Liver (tissue), 9 donors: ENCODE measurements around the gene SARM1. TPM values are rescaled to one million over a fixed set of nuclear protein-coding genes. Genes with fewer than 3 reads are reported as not detected.
"Not testable (repeated sequence)": the region's sequence is repeated elsewhere in the genome, so short reads cannot be mapped to it uniquely, and the experiment has no call there.

ENCODE experiments used
- DNase-seq: peaks from one replicate; pipeline ENCODE4 v3.0.0-alpha.2; 2017; ENCODE audit warnings: low spot score
- H3K27ac ChIP-seq, 2 donors: one replicate each; pipeline ENCODE4 v1.7.0; 2013; ENCODE audit warnings: inconsistent platforms in 2 of 2, low read length in 2 of 2, control low read depth in 1 of 2, low read depth in 1 of 2, mild to moderate bottlenecking in 1 of 2
- H3K27me3 ChIP-seq, 4 donors: one replicate each; pipeline versions ENCODE4 v1.6.1 to v1.7.0; 2013; ENCODE audit warnings: low read length in 3 of 4, inconsistent platforms in 1 of 4, mild to moderate bottlenecking in 1 of 4, moderate library complexity in 1 of 4; ENCODE audit not compliant: control insufficient read depth in 4 of 4, insufficient read depth in 4 of 4
- H3K36me3 ChIP-seq, 4 donors: one replicate each; pipeline versions ENCODE4 v1.6.1 to v1.7.0; 2013; ENCODE audit warnings: low read length in 3 of 4, mild to moderate bottlenecking in 3 of 4, low read depth in 1 of 4, moderate library complexity in 1 of 4; ENCODE audit not compliant: control insufficient read depth in 4 of 4, insufficient read depth in 3 of 4
- H3K4me1 ChIP-seq, 4 donors: one replicate each; pipeline versions ENCODE4 v1.6.1 to v1.7.0; 2013; ENCODE audit warnings: low read length in 3 of 4, mild to moderate bottlenecking in 3 of 4, moderate library complexity in 1 of 4; ENCODE audit not compliant: control insufficient read depth in 4 of 4, insufficient read depth in 4 of 4
- H3K4me3 ChIP-seq, 3 donors: one replicate each; pipeline versions ENCODE4 v1.6.1 to v1.7.0; 2013; ENCODE audit warnings: low read length in 3 of 3, control low read depth in 1 of 3, low read depth in 1 of 3, mild to moderate bottlenecking in 1 of 3
- H3K9ac ChIP-seq, 2 donors: one replicate each; pipeline ENCODE4 v1.7.0; 2013; ENCODE audit warnings: low read length in 2 of 2, mild to moderate bottlenecking in 2 of 2, moderate library complexity in 2 of 2, control low read depth in 1 of 2, low read depth in 1 of 2
- H3K9me3 ChIP-seq, 4 donors: one replicate each; pipeline versions ENCODE4 v1.6.1 to v1.7.0; 2013; ENCODE audit warnings: low read length in 3 of 4; ENCODE audit not compliant: control insufficient read depth in 4 of 4
- EGR1 ChIP-seq, 2 donors: IDR thresholded peaks; 2 replicates each; pipeline ENCODE4 v1.6.1; 2016 to 2018; ENCODE audit warnings: antibody characterized with exemption in 2 of 2, low read depth in 2 of 2
- FOXA1 ChIP-seq: IDR thresholded peaks from 2 replicates; pipeline ENCODE4 v1.6.1; 2016; ENCODE audit warnings: antibody characterized with exemption
- FOXA2 ChIP-seq: IDR thresholded peaks from 2 replicates; pipeline ENCODE4 v1.6.1; 2016; ENCODE audit warnings: antibody characterized with exemption
- GABPA ChIP-seq, 2 donors: IDR thresholded peaks in 1 of 2; conservative IDR thresholded peaks in 1 of 2; 2 replicates each; pipeline ENCODE4 v1.6.1; 2016; ENCODE audit warnings: antibody characterized with exemption in 2 of 2, mild to moderate bottlenecking in 1 of 2, moderate library complexity in 1 of 2
- HNF4A ChIP-seq, 2 donors: conservative IDR thresholded peaks; 2 replicates each; pipeline ENCODE4 v1.6.1; 2016; ENCODE audit warnings: antibody characterized with exemption in 2 of 2, mild to moderate bottlenecking in 2 of 2
- HNF4G ChIP-seq: IDR thresholded peaks from 2 replicates; pipeline ENCODE4 v1.6.1; 2016; ENCODE audit warnings: antibody characterized with exemption
- JUND ChIP-seq, 2 donors: IDR thresholded peaks; 2 replicates each; pipeline ENCODE4 v1.6.1; 2016; ENCODE audit warnings: antibody characterized with exemption in 2 of 2
- NR2F2 ChIP-seq: IDR thresholded peaks from 2 replicates; pipeline ENCODE4 v1.6.1; 2016; ENCODE audit warnings: antibody characterized with exemption
- RAD21 ChIP-seq, 2 donors: IDR thresholded peaks; 2 replicates each; pipeline ENCODE4 v1.6.1; 2016; ENCODE audit warnings: antibody characterized with exemption in 2 of 2, mild to moderate bottlenecking in 2 of 2
- RXRA ChIP-seq, 2 donors: IDR thresholded peaks; 2 replicates each; pipeline ENCODE4 v1.6.1; 2017 to 2018; ENCODE audit warnings: antibody characterized with exemption in 2 of 2, mild to moderate bottlenecking in 1 of 2
- SP1 ChIP-seq: IDR thresholded peaks from 2 replicates; pipeline ENCODE4 v1.6.1; 2018; ENCODE audit warnings: antibody characterized with exemption, mild to moderate bottlenecking
- TAF1 ChIP-seq: conservative IDR thresholded peaks from 2 replicates; pipeline ENCODE4 v1.6.1; 2016; ENCODE audit warnings: antibody characterized with exemption, mild to moderate bottlenecking
- YY1 ChIP-seq: IDR thresholded peaks from 2 replicates; pipeline ENCODE4 v1.6.1; 2016; ENCODE audit warnings: antibody characterized with exemption, mild to moderate bottlenecking
- WGBS: extraction: QIAGEN DNeasy Blood & Tissue Kit; methylation state at CpG from one replicate; pipeline ENCODE4 v1.1.7; 2013; 5-methylcytosine and 5-hydroxymethylcytosine counted together
- polyA plus RNA-seq, 2 donors: library from polyadenylated mRNA; stranded (reverse) in 1 of 2; unstranded in 1 of 2; fragments of 200-250 nt in 1 of 2; fragments of >200 nt in 1 of 2; fragmentation: Nextera tagmentation in 1 of 2; extraction: Ambion mirVana in 1 of 2; gene quantifications; one replicate each; pipeline versions ENCODE4 v1.2.1 to v1.2.3, GENCODE V29; 2013 to 2015
- total RNA-seq, 2 donors: library from RNA; depleted of rRNA; stranded (reverse); fragments of >200 nt; gene quantifications; one replicate each; pipeline ENCODE4 v1.2.3, GENCODE V29; 2014
- TF ChIP-seq, protein P1 (sequence below): IDR thresholded peaks from 2 replicates; pipeline ENCODE4 v1.6.1; 2016; ENCODE audit warnings: antibody characterized with exemption
- TF ChIP-seq, protein P2 (sequence below): IDR thresholded peaks from 2 replicates; pipeline ENCODE4 v1.6.1; 2016; ENCODE audit warnings: antibody characterized with exemption, mild to moderate bottlenecking
- TF ChIP-seq, protein P3 (sequence below): IDR thresholded peaks from 2 replicates; pipeline ENCODE4 v1.6.1; 2016; ENCODE audit warnings: antibody characterized with exemption
- TF ChIP-seq, protein P4 (sequence below): IDR thresholded peaks from 2 replicates; pipeline ENCODE4 v1.6.1; 2016; ENCODE audit warnings: antibody characterized with exemption
- donor health status: healthy.
- donor health status: healthy.
- donor health status: healthy.
- donor health status: healthy.
- donor health status: healthy.

The SARM1 gene
- total and polyA plus RNA-seq, 4 donors: 2.4 to 5.4 (median 5.1) TPM

DNA sequence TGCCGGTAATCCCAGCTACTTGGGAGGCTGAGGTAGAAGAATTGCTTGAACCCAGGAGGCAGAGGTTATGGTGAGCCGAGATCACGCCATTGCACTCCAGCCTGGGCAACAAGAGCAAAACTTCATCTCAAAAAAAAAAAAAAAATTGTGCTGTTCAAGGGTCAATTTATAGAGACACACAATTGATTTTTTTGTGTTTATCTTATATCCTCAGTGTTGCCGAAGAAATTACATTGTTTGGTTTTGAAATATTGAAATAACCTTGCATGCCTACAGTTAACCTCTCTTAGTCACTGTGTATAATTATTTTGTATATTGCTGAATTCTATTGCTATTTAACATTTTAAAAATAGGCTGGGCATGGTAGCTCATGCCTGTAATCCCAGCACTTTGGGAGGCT, 56.5 kb downstream of the SARM1 start:
- H3K9me3 ChIP-seq, DNase-seq: not testable (repeated sequence)

DNA sequence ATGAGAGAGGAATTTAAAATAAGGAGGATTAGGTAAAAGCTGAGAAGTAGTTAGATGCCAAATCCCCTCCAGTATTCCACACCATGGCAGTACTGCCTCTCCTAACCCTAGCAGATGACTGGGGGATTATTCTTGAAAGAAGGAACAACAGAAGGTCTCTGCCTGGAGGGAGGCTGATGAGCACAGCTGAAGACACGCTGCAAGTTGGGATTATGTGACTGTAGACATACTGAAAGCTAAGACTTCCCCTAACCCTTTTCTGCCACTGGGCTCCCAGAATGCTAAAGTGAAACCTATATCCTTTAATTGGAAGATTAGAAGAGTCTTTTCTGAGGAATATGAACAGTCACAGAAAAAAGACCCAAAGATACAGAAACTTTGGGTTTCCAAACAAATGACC, 62.2 kb downstream of the SARM1 start:
- H3K4me3 ChIP-seq: no peak overlapping the region
- H3K4me1 ChIP-seq: peaks cover 0 to 8% (median 1%) of the 10 kb centered on the region in 4 donors
- H3K36me3 ChIP-seq: no peaks in the 10 kb centered on the region
- no peak for DNase-seq
- H3K9me3 ChIP-seq: no peaks in the 10 kb centered on the region
- 81% methylated on average over 1 of the region's 1 CpG for WGBS
- no peaks in the 10 kb centered on the region for H3K27me3 ChIP-seq
- no peak for TF ChIP-seq GABPA (IDR thresholded peaks at IDR 0.05 in 1 of 2, conservative IDR thresholded peaks at IDR 0.05 in 1 of 2)
- TF ChIP-seq, protein P1, sequence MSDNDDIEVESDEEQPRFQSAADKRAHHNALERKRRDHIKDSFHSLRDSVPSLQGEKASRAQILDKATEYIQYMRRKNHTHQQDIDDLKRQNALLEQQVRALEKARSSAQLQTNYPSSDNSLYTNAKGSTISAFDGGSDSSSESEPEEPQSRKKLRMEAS: no peak
- no peak for TF ChIP-seq FOXA2
- no peak for TF ChIP-seq FOXA1
- no peak overlapping the region for H3K9ac ChIP-seq
- H3K27ac ChIP-seq: no peak overlapping the region

More for the DNA sequence above, 56.5 kb downstream of the SARM1 start:
- H3K4me3 ChIP-seq, H3K27me3 ChIP-seq, H3K4me1 ChIP-seq, H3K9ac ChIP-seq, H3K27ac ChIP-seq, H3K36me3 ChIP-seq: not testable (repeated sequence)
- WGBS: 41% methylated on average over 4 of the region's 4 CpGs
- peak in 1 of 2 donors; percentile 39 for TF ChIP-seq HNF4A (conservative IDR thresholded peaks at IDR 0.05)

DNA sequence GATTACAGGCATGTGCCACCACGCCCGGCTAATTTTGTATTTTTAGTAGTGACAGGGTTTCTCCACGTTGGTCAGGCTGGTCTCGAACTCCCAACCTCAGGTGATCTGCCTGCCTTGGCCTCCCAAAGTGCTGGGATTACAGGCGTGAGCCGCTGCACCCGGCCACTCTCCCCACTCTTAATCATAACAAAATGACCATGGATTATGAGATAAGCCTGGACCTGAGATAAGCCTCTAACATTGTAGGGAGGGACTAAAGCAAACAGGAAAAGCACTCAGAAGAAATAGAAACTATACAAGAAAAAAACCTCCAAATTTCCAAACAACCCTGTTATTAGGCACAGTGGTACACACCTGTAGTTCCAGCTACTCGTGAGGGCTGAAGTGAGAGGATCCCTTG, 62.8 kb downstream of the SARM1 start:
- not testable (repeated sequence) for H3K4me3 ChIP-seq, H3K9ac ChIP-seq, H3K9me3 ChIP-seq, H3K27ac ChIP-seq, H3K36me3 ChIP-seq, H3K4me1 ChIP-seq, H3K27me3 ChIP-seq, DNase-seq
- 75% methylated on average over 8 of the region's 8 CpGs for WGBS

DNA sequence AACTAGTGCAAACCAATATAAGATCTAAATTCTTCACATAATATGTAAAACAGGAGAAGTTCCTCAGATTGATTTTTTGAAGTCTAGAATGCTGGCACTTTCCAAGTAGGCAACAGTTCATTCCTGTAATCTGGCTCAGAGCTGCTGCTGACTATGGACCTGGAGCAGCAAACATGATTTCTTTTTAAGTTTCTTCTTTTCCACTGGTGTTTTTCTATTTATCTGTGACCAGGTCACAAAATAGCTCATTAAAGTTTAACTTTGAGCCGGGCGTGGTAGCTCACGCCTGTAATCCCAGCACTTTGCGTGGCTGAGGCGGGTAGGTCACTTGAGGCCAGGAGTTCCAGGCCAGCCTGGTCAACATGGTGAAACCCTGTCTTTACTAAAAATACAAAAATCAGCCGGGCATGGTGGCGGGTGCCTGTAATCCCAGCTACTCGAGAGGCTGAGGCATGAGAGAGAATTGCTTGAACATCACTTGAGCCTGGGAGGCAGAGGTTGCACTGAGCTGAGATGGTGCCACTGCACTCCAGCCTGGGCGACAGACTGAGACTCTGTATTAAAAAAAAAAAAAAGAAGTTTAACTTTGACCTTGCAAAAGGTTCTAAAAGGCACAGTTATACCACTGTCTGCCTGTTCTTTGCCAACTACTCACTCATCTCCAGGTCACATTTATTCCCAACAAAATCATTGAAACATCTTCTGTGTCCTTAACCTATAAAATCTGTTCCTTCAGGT, 72.6 kb downstream of the SARM1 start:
- DNase-seq: no peak
- Histone ChIP-seq H3K4me1 (peaks cover 0 to 12% (median 5%) of the 10 kb centered on the region in 4 donors), H3K9me3 (no peaks in the 10 kb centered on the region), H3K9ac (no peak overlapping the region), H3K27ac (peak overlapping the region; percentile 28 to 34), H3K27me3 (no peaks in the 10 kb centered on the region), H3K4me3 (no peak overlapping the region), H3K36me3 (no peaks in the 10 kb centered on the region)
- WGBS: 32% methylated on average over 9 of the region's 9 CpGs
- TF ChIP-seq RXRA (IDR thresholded peaks at IDR 0.05) (peak; percentile 89 to 95), FOXA2 (no peak), HNF4G (peak; percentile 21), FOXA1 (no peak), RAD21 (IDR thresholded peaks at IDR 0.05) (peak in 1 of 2 donors; percentile 22), EGR1 (IDR thresholded peaks at IDR 0.05; ENCODE audit: low read depth in 2 of 2) (no peak), TAF1 (no peak), NR2F2 (no peak), HNF4A (conservative IDR thresholded peaks at IDR 0.05) (peak; percentile 73 to 77), SP1 (peak; percentile 80), YY1 (peak; percentile 24), GABPA (IDR thresholded peaks at IDR 0.05 in 1 of 2, conservative IDR thresholded peaks at IDR 0.05 in 1 of 2) (no peak), JUND (IDR thresholded peaks at IDR 0.05) (peak in 1 of 2 donors; percentile 52)
- TF ChIP-seq, protein P2, sequence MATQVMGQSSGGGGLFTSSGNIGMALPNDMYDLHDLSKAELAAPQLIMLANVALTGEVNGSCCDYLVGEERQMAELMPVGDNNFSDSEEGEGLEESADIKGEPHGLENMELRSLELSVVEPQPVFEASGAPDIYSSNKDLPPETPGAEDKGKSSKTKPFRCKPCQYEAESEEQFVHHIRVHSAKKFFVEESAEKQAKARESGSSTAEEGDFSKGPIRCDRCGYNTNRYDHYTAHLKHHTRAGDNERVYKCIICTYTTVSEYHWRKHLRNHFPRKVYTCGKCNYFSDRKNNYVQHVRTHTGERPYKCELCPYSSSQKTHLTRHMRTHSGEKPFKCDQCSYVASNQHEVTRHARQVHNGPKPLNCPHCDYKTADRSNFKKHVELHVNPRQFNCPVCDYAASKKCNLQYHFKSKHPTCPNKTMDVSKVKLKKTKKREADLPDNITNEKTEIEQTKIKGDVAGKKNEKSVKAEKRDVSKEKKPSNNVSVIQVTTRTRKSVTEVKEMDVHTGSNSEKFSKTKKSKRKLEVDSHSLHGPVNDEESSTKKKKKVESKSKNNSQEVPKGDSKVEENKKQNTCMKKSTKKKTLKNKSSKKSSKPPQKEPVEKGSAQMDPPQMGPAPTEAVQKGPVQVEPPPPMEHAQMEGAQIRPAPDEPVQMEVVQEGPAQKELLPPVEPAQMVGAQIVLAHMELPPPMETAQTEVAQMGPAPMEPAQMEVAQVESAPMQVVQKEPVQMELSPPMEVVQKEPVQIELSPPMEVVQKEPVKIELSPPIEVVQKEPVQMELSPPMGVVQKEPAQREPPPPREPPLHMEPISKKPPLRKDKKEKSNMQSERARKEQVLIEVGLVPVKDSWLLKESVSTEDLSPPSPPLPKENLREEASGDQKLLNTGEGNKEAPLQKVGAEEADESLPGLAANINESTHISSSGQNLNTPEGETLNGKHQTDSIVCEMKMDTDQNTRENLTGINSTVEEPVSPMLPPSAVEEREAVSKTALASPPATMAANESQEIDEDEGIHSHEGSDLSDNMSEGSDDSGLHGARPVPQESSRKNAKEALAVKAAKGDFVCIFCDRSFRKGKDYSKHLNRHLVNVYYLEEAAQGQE: peak; percentile 14
- TF ChIP-seq, protein P3, sequence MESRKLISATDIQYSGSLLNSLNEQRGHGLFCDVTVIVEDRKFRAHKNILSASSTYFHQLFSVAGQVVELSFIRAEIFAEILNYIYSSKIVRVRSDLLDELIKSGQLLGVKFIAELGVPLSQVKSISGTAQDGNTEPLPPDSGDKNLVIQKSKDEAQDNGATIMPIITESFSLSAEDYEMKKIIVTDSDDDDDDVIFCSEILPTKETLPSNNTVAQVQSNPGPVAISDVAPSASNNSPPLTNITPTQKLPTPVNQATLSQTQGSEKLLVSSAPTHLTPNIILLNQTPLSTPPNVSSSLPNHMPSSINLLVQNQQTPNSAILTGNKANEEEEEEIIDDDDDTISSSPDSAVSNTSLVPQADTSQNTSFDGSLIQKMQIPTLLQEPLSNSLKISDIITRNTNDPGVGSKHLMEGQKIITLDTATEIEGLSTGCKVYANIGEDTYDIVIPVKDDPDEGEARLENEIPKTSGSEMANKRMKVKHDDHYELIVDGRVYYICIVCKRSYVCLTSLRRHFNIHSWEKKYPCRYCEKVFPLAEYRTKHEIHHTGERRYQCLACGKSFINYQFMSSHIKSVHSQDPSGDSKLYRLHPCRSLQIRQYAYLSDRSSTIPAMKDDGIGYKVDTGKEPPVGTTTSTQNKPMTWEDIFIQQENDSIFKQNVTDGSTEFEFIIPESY: no peak
- TF ChIP-seq, protein P4, sequence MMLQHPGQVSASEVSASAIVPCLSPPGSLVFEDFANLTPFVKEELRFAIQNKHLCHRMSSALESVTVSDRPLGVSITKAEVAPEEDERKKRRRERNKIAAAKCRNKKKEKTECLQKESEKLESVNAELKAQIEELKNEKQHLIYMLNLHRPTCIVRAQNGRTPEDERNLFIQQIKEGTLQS: no peak
- TF ChIP-seq, protein P1: no peak
